ENCODE data around the gene USP48.

Gene USP48

DNA sequence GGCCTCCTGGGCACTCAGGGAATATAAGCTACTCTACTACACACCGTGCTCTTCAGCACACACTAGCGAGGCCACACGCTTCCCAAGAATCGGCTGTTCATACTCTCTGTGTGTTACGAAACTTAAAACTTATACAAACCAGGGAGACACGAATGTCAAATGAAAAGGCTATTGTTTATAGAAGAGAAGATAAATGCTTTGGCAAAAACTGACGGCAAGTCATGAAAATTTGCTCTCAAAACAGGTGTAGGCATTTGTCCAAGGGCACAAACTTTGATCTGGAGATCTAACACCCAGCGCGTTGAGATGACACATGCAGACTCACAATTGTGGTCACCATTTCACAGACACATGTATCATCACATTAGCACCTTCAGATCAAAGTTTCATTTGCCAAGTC lies 46.1 kb downstream of the USP48 start:
- Histone ChIP-seq H3K79me2 (ENCODE audit: low read length) (peaks cover 18% of the 10 kb centered on the region), H3K36me3 (replicated peaks; ENCODE audit: insufficient read depth, low read length) (peaks cover 3% of the 10 kb centered on the region; the same call in 1 of the 2 replicates), H3K4me3 (ENCODE audit: low read length) (no peak overlapping the region), H3K27ac (ENCODE audit: low read length) (no peak overlapping the region), H4K20me1 (ENCODE audit: insufficient read depth, low read length) (0 out of 2 replicates have a peak, but pooled peaks cover 4% of the 10 kb centered on the region), H3K4me2 (ENCODE audit: low read depth, low read length) (no peak overlapping the region), H3K9me2 (replicated peaks; ENCODE audit: insufficient read depth, low read length) (no peaks in the 10 kb centered on the region), H3K9ac (ENCODE audit: low read length) (no peak overlapping the region), H3K27me3 (replicated peaks; ENCODE audit: insufficient read depth, low read length) (no peaks in the 10 kb centered on the region), H3F3A (ENCODE audit: insufficient read depth, low read length) (no peaks in the 10 kb centered on the region), H3K4me1 (ENCODE audit: low read length) (no peaks in the 10 kb centered on the region), H3K9me3 (replicated peaks; ENCODE audit: insufficient read depth, low read length) (no peaks in the 10 kb centered on the region), H2AFZ (ENCODE audit: low read length) (no peak overlapping the region)
- no peak for DNase-seq
- no peak for TF ChIP-seq EZH2 (optimal IDR thresholded peaks at IDR 0.05; ENCODE audit: low read depth, low read length)
- TF ChIP-seq EZH2phosphoT487 (IDR thresholded peaks at IDR 0.05; ENCODE audit: low read length) = no peak
- TF ChIP-seq, protein P1, sequence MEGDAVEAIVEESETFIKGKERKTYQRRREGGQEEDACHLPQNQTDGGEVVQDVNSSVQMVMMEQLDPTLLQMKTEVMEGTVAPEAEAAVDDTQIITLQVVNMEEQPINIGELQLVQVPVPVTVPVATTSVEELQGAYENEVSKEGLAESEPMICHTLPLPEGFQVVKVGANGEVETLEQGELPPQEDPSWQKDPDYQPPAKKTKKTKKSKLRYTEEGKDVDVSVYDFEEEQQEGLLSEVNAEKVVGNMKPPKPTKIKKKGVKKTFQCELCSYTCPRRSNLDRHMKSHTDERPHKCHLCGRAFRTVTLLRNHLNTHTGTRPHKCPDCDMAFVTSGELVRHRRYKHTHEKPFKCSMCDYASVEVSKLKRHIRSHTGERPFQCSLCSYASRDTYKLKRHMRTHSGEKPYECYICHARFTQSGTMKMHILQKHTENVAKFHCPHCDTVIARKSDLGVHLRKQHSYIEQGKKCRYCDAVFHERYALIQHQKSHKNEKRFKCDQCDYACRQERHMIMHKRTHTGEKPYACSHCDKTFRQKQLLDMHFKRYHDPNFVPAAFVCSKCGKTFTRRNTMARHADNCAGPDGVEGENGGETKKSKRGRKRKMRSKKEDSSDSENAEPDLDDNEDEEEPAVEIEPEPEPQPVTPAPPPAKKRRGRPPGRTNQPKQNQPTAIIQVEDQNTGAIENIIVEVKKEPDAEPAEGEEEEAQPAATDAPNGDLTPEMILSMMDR (IDR thresholded peaks at IDR 0.05; ENCODE audit: low read length) = no peak

DNA sequence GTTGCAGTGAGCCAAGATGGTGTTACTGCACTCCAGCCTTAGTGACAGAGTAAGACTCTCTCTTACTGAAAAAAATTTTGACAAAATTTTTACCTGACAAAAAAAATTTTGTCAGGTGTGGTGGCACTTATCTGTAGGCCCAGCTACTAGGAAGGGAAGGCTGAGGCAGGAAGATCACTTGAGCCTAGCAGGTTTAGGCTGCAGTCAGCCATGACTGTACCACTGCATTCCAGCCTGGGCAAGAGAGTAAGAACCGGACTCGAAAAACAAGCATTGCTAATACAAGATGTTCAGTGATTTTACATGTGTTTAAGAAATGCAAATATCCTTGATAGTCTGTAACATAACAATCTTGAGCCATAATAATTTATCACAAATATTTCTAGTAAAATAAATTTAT lies 46.9 kb downstream of the USP48 start:
- DNase-seq = no peak
- Histone ChIP-seq H3K9me2 (replicated peaks; ENCODE audit: insufficient read depth, low read length) (no peaks in the 10 kb centered on the region), H4K20me1 (ENCODE audit: insufficient read depth, low read length) (0 out of 2 replicates have a peak, but pooled peaks cover 4% of the 10 kb centered on the region), H2AFZ (ENCODE audit: low read length) (no peak overlapping the region), H3K9ac (ENCODE audit: low read length) (no peak overlapping the region), H3K9me3 (replicated peaks; ENCODE audit: insufficient read depth, low read length) (no peaks in the 10 kb centered on the region), H3K4me1 (ENCODE audit: low read length) (no peaks in the 10 kb centered on the region), H3F3A (ENCODE audit: insufficient read depth, low read length) (no peaks in the 10 kb centered on the region), H3K36me3 (replicated peaks; ENCODE audit: insufficient read depth, low read length) (peaks cover 3% of the 10 kb centered on the region; the same call in 1 of the 2 replicates), H3K27me3 (replicated peaks; ENCODE audit: insufficient read depth, low read length) (no peaks in the 10 kb centered on the region), H3K79me2 (ENCODE audit: low read length) (peaks cover 15% of the 10 kb centered on the region; the same call in 1 of the 2 replicates), H3K4me2 (ENCODE audit: low read depth, low read length) (no peak overlapping the region), H3K4me3 (ENCODE audit: low read length) (no peak overlapping the region), H3K27ac (ENCODE audit: low read length) (no peak overlapping the region)
- TF ChIP-seq, protein P1 (IDR thresholded peaks at IDR 0.05; ENCODE audit: low read length) = no peak
- TF ChIP-seq EZH2 (optimal IDR thresholded peaks at IDR 0.05; ENCODE audit: low read depth, low read length) (no peak), EZH2phosphoT487 (IDR thresholded peaks at IDR 0.05; ENCODE audit: low read length) (no peak)

GRCh38 chr1:21734526-21734925 lies 48.4 kb downstream of the USP48 start:
- Histone ChIP-seq H3K9ac (ENCODE audit: low read length) (no peak overlapping the region), H3K9me3 (replicated peaks; ENCODE audit: insufficient read depth, low read length) (no peaks in the 10 kb centered on the region), H3K27me3 (replicated peaks; ENCODE audit: insufficient read depth, low read length) (no peaks in the 10 kb centered on the region), H3K79me2 (ENCODE audit: low read length) (peaks cover 13% of the 10 kb centered on the region; the same call in 1 of the 2 replicates), H3K4me3 (ENCODE audit: low read length) (no peak overlapping the region), H3K27ac (ENCODE audit: low read length) (no peak overlapping the region), H2AFZ (ENCODE audit: low read length) (no peak overlapping the region), H3K9me2 (replicated peaks; ENCODE audit: insufficient read depth, low read length) (no peaks in the 10 kb centered on the region), H4K20me1 (ENCODE audit: insufficient read depth, low read length) (0 out of 2 replicates have a peak, but pooled peaks cover 4% of the 10 kb centered on the region), H3K4me1 (ENCODE audit: low read length) (no peaks in the 10 kb centered on the region), H3F3A (ENCODE audit: insufficient read depth, low read length) (no peaks in the 10 kb centered on the region), H3K4me2 (ENCODE audit: low read depth, low read length) (no peak overlapping the region), H3K36me3 (replicated peaks; ENCODE audit: insufficient read depth, low read length) (peaks cover 3% of the 10 kb centered on the region; the same call in 1 of the 2 replicates)
- TF ChIP-seq, protein P1 (IDR thresholded peaks at IDR 0.05; ENCODE audit: low read length) = no peak
- no peak for TF ChIP-seq EZH2phosphoT487 (IDR thresholded peaks at IDR 0.05; ENCODE audit: low read length)
- TF ChIP-seq EZH2 (optimal IDR thresholded peaks at IDR 0.05; ENCODE audit: low read depth, low read length) = no peak
- no peak for DNase-seq
